ENCODE results near the gene KIRREL2.
"Not testable (repeated sequence)": the region's sequence is repeated elsewhere in the genome, so short reads cannot be mapped to it uniquely, and the experiment has no call there.

KIRREL2 gene

GRCh38 chr19:35832054-35832453, 24.7 kb upstream of the KIRREL2 start:
- in situ Hi-C loops (cut with MboI; ENCODE audit: low sequenced_read_pairs) = no loop called here
- no peak for DNase-seq (ENCODE audit: low spot score in 2 of 2)
- H3K36me3 ChIP-seq (replicated peaks) = no peaks in the 10 kb centered on the region
- peaks cover 33% of the 10 kb centered on the region for H3K27me3 ChIP-seq (ENCODE audit: low read depth)
- no peak overlapping the region for H3K4me3 ChIP-seq
- no peaks in the 10 kb centered on the region for H3K4me1 ChIP-seq
- no peaks in the 10 kb centered on the region for H3K9me3 ChIP-seq

- DNase-seq (ENCODE audit: low spot score in 2 of 2) = no peak
- in situ Hi-C loops (cut with MboI; ENCODE audit: low sequenced_read_pairs) = no loop called here
- Histone ChIP-seq H3K4me1 (no peaks in the 10 kb centered on the region), H3K4me3 (no peak overlapping the region), H3K9me3 (no peaks in the 10 kb centered on the region), H3K36me3 (replicated peaks) (no peaks in the 10 kb centered on the region), H3K27me3 (ENCODE audit: low read depth) (peaks cover 31% of the 10 kb centered on the region)
Measured at GRCh38 chr19:35833972-35834371, 22.7 kb upstream of the KIRREL2 start.

GRCh38 chr19:35836096-35836495, 20.6 kb upstream of the KIRREL2 start:
- H3K4me3 ChIP-seq; H3K9me3 ChIP-seq; H3K36me3 ChIP-seq (replicated peaks); H3K4me1 ChIP-seq; in situ Hi-C loops (cut with MboI; ENCODE audit: low sequenced_read_pairs); DNase-seq (ENCODE audit: low spot score in 2 of 2): not testable (repeated sequence)
- peaks cover 21% of the 10 kb centered on the region for H3K27me3 ChIP-seq (ENCODE audit: low read depth)

- in situ Hi-C loops (cut with MboI; ENCODE audit: low sequenced_read_pairs) = no loop called here
Measured at GRCh38 chr19:35841961-35842595, 14.6 kb upstream of the KIRREL2 start.

GRCh38 chr19:35842666-35843272, 13.9 kb upstream of the KIRREL2 start:
- in situ Hi-C loops (cut with MboI; ENCODE audit: low sequenced_read_pairs) = no loop called here
- DNase-seq (ENCODE audit: low spot score in 2 of 2) = no peak
- H3K27me3 ChIP-seq (ENCODE audit: low read depth) = no peaks in the 10 kb centered on the region
- H3K9me3 ChIP-seq = no peaks in the 10 kb centered on the region
- H3K36me3 ChIP-seq (replicated peaks) = no peaks in the 10 kb centered on the region
- H3K4me3 ChIP-seq = no peak overlapping the region
- no peaks in the 10 kb centered on the region; the same call in none of the 2 replicates for H3K4me1 ChIP-seq

More at GRCh38 chr19:35841961-35842595, 14.6 kb upstream of the KIRREL2 start:
- H3K36me3 ChIP-seq (replicated peaks) = no peaks in the 10 kb centered on the region
- no peak for DNase-seq (ENCODE audit: low spot score in 2 of 2)
- no peak overlapping the region for H3K4me3 ChIP-seq
- no peaks in the 10 kb centered on the region; the same call in none of the 2 replicates for H3K4me1 ChIP-seq
- no peaks in the 10 kb centered on the region for H3K9me3 ChIP-seq
- H3K27me3 ChIP-seq (ENCODE audit: low read depth) = no peaks in the 10 kb centered on the region

GRCh38 chr19:35843676-35844481, 12.8 kb upstream of the KIRREL2 start:
- Histone ChIP-seq H3K9me3 (no peaks in the 10 kb centered on the region), H3K4me3 (no peak overlapping the region), H3K27me3 (ENCODE audit: low read depth) (no peaks in the 10 kb centered on the region), H3K4me1 (no peaks in the 10 kb centered on the region; the same call in none of the 2 replicates), H3K36me3 (replicated peaks) (no peaks in the 10 kb centered on the region)
- in situ Hi-C loops (cut with MboI; ENCODE audit: low sequenced_read_pairs) = no loop called here
- peak; percentile 16 to 88 for DNase-seq (ENCODE audit: low spot score in 2 of 2)

GRCh38 chr19:35844482-35845214, 12.1 kb upstream of the KIRREL2 start:
- no peaks in the 10 kb centered on the region for H3K9me3 ChIP-seq
- no peak overlapping the region for H3K4me3 ChIP-seq
- H3K4me1 ChIP-seq = no peaks in the 10 kb centered on the region; the same call in none of the 2 replicates
- in situ Hi-C loops (cut with MboI; ENCODE audit: low sequenced_read_pairs) = no loop called here
- no peaks in the 10 kb centered on the region for H3K27me3 ChIP-seq (ENCODE audit: low read depth)
- DNase-seq (ENCODE audit: low spot score in 2 of 2) = no peak
- H3K36me3 ChIP-seq (replicated peaks) = no peaks in the 10 kb centered on the region

GRCh38 chr19:35845215-35846037, 11.3 kb upstream of the KIRREL2 start:
- H3K4me1 ChIP-seq = no peaks in the 10 kb centered on the region; the same call in none of the 2 replicates
- in situ Hi-C loops (cut with MboI; ENCODE audit: low sequenced_read_pairs) = no loop called here
- no peaks in the 10 kb centered on the region for H3K36me3 ChIP-seq (replicated peaks)
- no peaks in the 10 kb centered on the region for H3K27me3 ChIP-seq (ENCODE audit: low read depth)
- DNase-seq (ENCODE audit: low spot score in 2 of 2) = peak; percentile 13 to 75
- peak overlapping the region; percentile 17 for H3K4me3 ChIP-seq
- H3K9me3 ChIP-seq = no peaks in the 10 kb centered on the region

- peak overlapping the region; percentile 17; the same call in 1 of the 2 replicates for H3K4me3 ChIP-seq
Measured at GRCh38 chr19:35846038-35846668, 10.6 kb upstream of the KIRREL2 start.

GRCh38 chr19:35847911-35848310, 8.8 kb upstream of the KIRREL2 start:
- Histone ChIP-seq H3K36me3 (replicated peaks) (no peaks in the 10 kb centered on the region), H3K27me3 (ENCODE audit: low read depth) (no peaks in the 10 kb centered on the region), H3K9me3 (no peaks in the 10 kb centered on the region), H3K4me3 (no peak overlapping the region), H3K4me1 (no peaks in the 10 kb centered on the region; the same call in none of the 2 replicates)
- no peak for DNase-seq (ENCODE audit: low spot score in 2 of 2)
- in situ Hi-C loops (cut with MboI; ENCODE audit: low sequenced_read_pairs) = no loop called here

More at GRCh38 chr19:35846038-35846668, 10.6 kb upstream of the KIRREL2 start:
- no peaks in the 10 kb centered on the region for H3K27me3 ChIP-seq (ENCODE audit: low read depth)
- in situ Hi-C loops (cut with MboI; ENCODE audit: low sequenced_read_pairs) = no loop called here
- no peak for DNase-seq (ENCODE audit: low spot score in 2 of 2)
- no peaks in the 10 kb centered on the region; the same call in none of the 2 replicates for H3K4me1 ChIP-seq
- H3K36me3 ChIP-seq (replicated peaks) = no peaks in the 10 kb centered on the region
- H3K9me3 ChIP-seq = no peaks in the 10 kb centered on the region

- in situ Hi-C loops (cut with MboI; ENCODE audit: low sequenced_read_pairs) = no loop called here
- Histone ChIP-seq H3K4me3 (no peak overlapping the region), H3K36me3 (replicated peaks) (no peaks in the 10 kb centered on the region), H3K4me1 (no peaks in the 10 kb centered on the region; the same call in none of the 2 replicates), H3K27me3 (ENCODE audit: low read depth) (no peaks in the 10 kb centered on the region), H3K9me3 (no peaks in the 10 kb centered on the region)
- no peak for DNase-seq (ENCODE audit: low spot score in 2 of 2)
Measured at GRCh38 chr19:35848486-35848885, 8.2 kb upstream of the KIRREL2 start.

GRCh38 chr19:35848919-35849505, 7.7 kb upstream of the KIRREL2 start:
- no peak for DNase-seq (ENCODE audit: low spot score in 2 of 2)
- Histone ChIP-seq H3K27me3 (ENCODE audit: low read depth) (no peaks in the 10 kb centered on the region), H3K36me3 (replicated peaks) (no peaks in the 10 kb centered on the region), H3K4me3 (no peak overlapping the region), H3K4me1 (no peaks in the 10 kb centered on the region; the same call in none of the 2 replicates), H3K9me3 (no peaks in the 10 kb centered on the region)
- in situ Hi-C loops (cut with MboI; ENCODE audit: low sequenced_read_pairs) = no loop called here
